ENCODE data around the gene TUBB4A.

Gene TUBB4A

GRCh38 chr19:6455924-6456323, 46.2 kb downstream of the TUBB4A start:
- Histone ChIP-seq H3K4me3 (no peak overlapping the region), H3K27ac (no peak overlapping the region)

- Histone ChIP-seq H3K27ac (no peak overlapping the region), H3K4me3 (no peak overlapping the region)
Measured at GRCh38 chr19:6453951-6454565, 48.1 kb downstream of the TUBB4A start.

GRCh38 chr19:6452899-6453298, 49.2 kb downstream of the TUBB4A start:
- Histone ChIP-seq H3K27ac (no peak overlapping the region), H3K4me3 (no peak overlapping the region)

- Histone ChIP-seq H3K4me3 (no peak overlapping the region), H3K27ac (no peak overlapping the region)
Measured at GRCh38 chr19:6452223-6452614, 49.9 kb downstream of the TUBB4A start.

- no peak overlapping the region for H3K4me3 ChIP-seq
- no peak overlapping the region for H3K27ac ChIP-seq
Measured at GRCh38 chr19:6451583-6452222, 50.4 kb downstream of the TUBB4A start.

GRCh38 chr19:6450166-6450565, 51.9 kb downstream of the TUBB4A start:
- no peak overlapping the region for H3K4me3 ChIP-seq
- no peak overlapping the region for H3K27ac ChIP-seq

- Histone ChIP-seq H3K27ac (no peak overlapping the region), H3K4me3 (no peak overlapping the region)
Measured at GRCh38 chr19:6448045-6448444, 54.1 kb downstream of the TUBB4A start.

- H3K27ac ChIP-seq, result no peak overlapping the region
- no peak overlapping the region for H3K4me3 ChIP-seq
Measured at GRCh38 chr19:6446452-6446851, 55.7 kb downstream of the TUBB4A start.

Data from skin epidermis (tissue), 12 donors.